GM21737 (cell line): ENCODE results near the gene KRT1.
"Not testable (repeated sequence)": the region's sequence is repeated elsewhere in the genome, so short reads cannot be mapped to it uniquely, and the experiment has no call there.

Experiments used
- ATAC-seq: cut with Tn5 transposase; IDR thresholded peaks from one replicate; pipeline ENCODE4 v1.9.1; 2021; ENCODE audit warnings: mild to moderate bottlenecking, moderate library complexity; ENCODE audit not compliant: unreplicated experiment

The KRT1 gene

DNA sequence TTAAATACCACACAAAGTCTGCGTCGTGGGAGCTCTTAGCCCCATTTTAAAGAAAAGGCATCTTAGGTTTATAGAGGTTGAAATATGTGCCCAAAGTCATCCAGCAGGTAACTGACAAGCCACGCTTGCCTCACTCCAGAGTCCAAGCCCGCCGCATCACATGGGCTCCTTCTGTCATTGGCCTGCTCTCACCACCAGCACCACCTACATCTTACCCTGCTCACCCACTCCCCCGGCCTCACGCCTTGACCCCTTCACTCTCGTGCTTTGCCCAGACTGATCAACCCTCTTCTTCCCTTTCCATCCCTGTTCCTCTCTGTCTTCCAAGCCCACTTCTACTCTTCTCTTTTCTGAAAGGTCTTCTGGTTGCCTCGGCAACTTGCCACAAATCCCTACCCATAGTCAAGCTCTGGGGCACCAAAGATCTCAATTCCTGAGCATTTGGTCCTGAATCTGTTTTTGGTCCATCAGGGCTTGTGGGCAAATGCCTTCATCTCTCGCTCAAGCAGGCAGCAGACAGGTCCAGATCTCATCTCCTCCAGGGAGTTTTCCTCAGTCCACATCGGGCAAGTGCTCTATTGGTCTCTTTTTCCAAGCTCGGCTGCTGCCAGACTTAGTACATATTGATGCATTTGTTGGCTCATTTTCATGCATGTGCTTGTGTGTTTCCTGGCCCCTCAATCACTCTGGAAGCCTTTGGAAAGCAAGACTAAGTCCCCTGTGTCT, 3.5 kb upstream of the KRT1 start:
- no peak for ATAC-seq

DNA sequence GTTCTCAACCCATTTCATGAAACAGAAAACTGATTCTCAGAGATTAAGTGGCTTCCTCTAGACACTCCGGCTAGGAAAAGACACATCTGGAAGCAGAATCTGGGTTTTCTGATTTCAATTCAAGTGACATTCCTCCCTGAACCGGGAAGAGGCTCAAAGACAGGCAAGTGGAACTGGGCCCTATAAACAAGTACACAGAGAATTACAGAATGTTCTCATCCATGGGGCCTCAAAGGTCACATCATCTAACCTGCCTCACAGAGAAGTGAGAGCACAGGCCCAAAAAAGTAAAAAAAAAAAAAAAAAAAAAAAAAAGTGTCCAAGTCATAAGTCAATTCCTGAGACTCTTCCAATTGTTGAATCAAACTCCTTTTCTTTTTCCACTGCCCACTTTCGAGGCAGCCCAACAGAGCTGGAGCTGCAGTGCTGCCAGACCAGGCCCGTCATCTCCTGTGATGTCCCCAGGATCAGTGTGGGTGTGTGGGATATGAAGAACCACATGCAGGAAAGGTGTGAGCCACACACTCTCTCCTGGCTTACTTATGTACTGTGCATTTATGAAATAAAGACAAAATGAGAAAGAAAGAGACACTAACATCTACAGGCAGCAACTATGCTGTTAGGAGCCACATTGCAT, 2.8 kb upstream of the KRT1 start:
- no peak for ATAC-seq

DNA sequence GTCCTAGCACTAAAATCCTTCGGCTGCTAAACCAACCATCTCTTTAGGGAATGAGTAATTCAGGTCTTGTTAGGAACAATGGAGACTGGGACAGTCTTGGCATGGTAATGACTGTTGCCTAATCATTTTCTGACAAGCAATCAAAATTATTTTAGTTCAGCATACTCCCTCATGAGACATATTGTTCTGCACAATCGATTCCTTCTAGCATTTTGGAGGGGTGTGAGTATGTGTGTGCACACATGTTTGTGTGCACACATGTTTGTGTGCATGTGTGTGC, 2.1 kb upstream of the KRT1 start:
- no peak for ATAC-seq

DNA sequence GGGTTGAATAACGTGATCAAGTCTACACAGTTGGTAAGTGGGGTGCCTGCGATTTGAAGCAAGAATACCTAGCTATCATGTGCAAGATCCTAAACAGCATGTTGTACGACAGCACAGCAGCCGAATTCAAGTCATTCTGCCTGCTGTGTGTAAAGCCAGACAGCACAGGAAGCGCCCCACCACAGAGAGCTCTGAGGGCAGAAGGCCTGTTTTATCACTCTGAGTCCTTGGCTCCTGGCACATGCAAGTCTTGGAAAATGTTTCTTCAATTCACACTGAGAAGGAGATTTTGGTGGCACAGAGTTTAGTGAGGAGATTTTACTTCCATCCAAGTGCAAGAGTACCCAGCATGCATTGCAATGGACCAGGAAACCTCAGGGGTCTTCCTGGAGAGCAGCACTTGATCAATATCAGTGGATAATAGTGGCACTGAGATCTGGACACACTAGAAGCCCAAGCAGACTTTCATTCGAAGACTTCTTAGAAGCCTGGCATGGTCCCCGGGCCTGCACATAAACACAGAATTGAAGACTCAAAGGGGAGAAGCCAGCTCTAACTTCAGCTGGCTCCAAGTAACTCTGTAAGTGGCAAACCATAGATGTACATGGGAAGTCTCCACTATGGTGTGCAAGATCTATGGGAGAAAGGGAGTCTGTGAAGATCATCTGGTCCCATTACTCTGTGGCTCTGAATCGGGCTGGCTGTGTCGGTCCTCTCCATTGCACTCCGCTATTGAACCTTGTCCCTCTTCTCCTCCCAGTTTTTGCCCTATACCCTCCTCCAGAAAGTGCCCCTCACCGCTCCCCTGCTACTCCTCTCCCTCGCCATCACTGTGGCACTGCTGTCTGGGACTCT, 1.5 kb upstream of the KRT1 start:
- no peak for ATAC-seq

DNA sequence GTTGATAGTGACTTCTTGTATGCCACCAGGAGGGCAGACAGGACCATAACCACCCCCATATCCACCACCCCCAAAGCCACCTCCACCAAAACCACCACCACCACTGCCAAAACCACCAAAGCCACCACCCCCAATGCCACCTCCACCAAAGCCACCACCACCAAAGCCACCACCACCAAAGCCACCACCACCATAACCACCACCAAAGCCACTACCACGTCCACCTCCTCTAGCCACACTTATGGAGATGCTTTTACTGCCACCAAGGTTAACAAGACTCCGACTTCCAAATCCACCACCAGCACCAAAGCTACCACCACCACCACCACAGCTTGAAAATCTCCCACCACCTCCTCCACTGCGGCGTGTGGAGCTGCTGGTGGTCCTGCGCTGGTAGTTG, 332 bp downstream of the KRT1 start:
- ATAC-seq: no peak

DNA sequence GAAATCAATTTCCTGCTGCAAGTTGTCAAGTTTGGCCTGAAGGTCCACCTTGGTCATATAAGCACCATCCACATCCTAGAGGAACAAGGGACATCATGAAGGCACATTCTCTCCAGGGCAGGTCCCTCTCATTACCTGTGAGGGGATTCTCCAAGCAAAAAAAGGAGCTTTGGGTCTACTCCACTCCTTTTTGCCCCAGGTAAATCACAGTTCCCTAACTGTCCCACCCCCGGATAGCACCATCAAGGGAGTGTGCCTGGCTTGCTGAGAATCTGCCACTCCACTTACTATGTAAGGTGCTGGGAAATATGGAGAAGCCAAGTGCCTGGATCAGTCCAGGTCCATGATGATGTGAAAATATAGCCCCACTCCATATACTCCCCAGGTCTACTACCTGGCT, 2.5 kb downstream of the KRT1 start:
- ATAC-seq: no peak

DNA sequence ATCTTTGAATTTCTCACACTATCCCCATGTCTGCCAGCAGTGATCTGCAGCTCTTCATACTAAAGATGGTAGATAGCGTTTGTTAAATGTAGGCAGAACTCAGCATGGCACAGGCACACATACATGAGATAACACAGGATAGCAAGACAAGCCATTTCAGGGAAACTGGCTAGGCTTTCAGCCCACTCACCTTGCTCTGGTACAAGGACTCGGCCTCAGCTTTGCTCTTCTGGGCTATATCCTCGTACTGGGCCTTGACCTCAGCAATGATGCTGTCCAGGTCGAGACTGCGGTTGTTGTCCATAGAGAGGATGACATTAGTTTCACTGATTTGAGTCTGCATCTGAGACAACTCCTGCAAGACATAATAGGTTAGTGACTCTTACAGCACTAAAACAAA, 3.1 kb downstream of the KRT1 start:
- ATAC-seq: no peak

DNA sequence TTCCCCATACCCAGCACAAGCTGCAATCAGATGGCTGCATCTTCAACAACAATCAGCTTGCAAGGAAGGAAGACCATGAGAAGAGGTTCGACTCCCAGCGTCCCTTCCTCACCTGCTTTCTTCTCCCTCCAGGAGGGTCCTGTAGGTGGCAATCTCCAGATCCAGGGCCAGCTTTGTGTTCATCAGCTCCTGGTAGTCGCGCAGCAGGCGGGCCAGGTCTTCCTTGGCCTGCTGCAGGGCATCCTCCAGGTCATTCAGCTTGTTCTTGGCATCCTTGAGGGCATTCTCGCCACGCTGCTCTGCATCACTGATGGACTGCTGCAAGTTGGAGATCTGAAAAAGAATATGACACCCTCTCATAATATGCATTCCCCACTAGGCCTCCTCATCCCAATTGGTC, 4.0 kb downstream of the KRT1 start:
- no peak for ATAC-seq

DNA sequence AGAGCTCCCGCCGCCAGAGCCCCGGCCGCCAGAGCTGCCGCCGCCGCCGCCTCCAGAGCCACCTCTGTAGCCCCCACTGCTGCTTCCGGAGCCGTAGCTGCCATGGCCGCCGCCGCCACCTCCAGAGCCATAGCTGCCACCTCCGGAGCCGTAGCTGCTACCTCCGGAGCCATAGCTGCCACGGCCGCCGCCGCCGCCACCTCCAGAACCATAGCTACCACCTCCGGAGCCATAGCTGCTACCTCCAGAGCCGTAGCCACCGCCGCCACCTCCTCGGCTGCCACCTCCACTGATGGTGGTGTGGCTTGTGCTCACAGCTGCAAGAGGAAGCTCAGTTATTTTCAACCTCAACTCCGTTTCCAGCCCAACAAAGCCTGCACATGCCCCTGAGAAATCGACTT, 4.9 kb downstream of the KRT1 start:
- no peak for ATAC-seq

DNA sequence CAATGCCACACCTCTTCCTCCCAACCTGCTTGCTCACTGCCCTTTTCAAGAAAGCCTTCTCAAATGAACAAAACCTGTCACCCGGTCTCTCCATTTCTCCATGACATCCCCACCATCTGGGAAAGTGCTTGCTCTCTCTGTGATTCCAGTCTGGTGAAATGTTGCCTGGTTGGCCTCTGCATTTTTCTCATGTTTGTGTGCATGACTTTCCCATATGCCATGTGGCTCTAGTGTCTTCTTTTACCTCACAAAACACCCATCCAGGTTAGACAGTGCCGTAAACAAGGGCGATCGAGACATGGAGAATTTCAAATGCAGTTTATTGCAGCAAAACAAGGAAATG, 5.8 kb downstream of the KRT1 start:
- ATAC-seq: no peak

DNA sequence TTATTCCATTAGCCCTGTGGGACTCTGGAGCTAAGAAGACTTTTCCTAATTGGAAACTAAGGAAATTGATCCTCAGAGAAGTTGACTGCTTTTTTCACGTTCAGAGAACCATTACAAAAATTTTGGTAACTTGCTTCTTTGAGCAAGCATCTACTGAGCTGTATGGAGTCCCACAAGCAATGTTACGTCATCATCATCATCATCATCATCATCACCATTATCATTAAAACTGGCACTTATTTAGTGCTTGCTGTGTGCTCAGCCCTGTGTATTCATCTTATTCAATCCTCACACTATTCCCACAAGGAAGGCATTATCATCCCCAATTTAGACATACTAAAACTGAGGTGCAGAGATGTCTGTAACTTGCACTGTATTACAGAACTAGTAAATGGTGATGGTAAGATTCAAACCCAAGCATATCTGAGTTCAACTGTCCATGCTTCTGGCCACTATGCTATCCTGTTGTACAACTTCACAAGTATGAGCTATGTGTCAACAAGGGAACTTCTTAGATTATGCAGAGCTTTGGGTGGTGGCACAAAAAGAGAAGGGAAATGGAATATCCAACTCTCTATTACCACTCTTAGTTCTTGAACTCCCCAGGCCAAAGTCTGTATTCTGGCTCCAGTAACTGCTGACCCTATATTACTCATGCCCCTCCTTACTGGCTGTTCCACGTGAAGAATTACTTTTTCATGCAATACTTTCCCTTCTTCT, 6.3 kb downstream of the KRT1 start:
- no peak for ATAC-seq

DNA sequence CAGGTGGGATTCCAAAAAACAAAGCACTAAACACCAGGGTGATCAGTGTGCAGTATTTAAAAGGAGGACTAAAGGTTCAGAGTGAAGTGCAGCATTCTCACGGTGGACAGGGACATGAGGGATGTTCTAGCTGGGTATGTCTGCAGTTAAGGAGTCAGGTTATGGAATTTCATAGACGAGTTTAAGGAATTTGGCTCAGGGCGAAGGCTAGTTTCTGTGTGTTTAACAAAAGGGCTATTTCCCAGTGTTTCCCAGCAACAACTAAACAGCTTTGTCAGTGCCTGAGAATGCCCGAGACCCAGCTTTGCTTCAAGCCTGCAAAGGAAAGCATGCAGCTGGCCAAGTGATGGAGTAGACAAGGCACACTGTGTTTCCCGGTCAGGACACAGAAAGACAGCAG, 7.0 kb downstream of the KRT1 start:
- ATAC-seq: no peak

DNA sequence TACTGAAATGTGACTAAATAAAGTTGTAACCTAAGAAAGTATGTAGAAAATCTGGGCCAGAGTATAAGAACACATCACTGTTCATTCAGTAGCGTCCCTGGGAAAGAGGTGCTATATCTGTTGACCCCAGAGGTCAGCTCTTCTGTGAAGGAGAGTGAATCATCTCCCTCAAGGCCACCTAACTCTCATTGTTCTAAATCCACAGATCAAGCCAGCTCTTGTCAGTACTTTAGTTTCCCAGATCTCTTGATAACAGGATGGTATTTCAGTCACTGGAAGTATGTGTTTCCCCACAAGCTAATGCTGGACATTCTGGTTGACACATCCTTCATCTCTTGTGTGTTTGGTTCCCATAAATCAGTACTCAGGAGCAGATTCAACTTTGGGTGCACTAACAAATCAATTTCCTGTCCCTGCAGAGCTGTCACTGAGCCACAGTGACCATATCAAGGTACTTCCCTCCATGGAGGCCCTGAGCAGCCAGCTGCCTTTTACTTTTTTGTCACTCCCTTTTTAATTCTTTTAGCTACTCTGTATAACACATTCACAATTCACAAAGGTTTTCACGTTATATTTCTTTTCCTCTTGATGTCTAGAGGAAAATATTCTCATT, 7.8 kb downstream of the KRT1 start:
- no peak for ATAC-seq

DNA sequence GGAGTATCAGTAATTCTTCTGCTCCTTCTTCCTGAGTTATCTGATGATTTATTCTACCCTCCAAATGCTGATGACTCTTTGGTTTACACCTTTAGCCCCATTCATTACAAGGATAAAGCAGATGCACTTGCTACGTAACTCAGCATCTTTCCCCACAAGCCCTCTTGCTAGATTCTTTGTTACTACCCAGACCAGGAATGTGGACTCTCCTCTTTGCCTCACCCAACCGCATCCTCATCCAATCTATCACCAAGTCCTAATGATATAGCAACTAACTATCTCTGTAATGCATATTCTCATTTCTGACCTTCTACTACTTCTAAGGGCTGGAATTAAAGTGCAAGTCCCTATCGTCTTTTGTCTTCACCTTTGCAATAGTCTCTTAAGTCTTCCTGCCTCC, 9.2 kb downstream of the KRT1 start:
- no peak for ATAC-seq

DNA sequence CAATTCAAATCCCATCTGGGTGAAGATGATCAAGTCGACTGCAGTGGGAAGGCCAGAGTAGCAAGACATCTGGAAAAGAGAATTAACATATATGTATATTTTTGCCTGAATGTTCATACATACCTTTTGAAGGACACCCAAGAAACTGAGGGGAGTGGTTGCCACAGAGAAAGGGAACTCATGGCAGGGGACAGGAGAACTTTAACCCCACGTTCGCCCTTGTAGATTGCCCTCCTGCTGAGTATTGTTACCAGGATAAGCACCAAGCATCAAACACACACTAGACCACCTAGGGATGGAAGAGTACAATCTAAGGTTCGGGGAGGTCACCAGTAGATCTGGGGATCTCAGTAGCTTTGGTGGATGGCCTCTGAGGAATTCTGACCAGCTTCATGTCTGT, 9.7 kb downstream of the KRT1 start:
- no peak for ATAC-seq

DNA sequence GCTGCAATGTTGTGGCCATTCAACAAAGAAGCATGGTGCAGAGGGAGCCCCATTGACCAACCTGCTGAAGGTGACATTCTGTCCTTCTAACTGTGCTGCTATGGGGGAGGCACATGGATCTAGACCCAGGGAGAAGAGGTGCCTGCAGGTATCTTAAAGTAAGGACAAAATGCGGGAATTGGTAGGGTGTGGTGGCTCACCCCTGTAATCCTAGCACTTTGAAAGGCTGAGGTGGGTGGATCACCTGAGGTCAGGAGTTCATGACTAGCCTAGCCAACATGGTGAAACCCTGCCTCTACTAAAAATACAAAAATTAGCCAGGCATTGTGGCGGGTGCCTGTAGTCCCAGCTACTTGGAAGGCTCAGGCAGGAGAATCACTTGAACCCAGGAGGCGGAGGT, 10.3 kb downstream of the KRT1 start:
- not testable (repeated sequence) for ATAC-seq

DNA sequence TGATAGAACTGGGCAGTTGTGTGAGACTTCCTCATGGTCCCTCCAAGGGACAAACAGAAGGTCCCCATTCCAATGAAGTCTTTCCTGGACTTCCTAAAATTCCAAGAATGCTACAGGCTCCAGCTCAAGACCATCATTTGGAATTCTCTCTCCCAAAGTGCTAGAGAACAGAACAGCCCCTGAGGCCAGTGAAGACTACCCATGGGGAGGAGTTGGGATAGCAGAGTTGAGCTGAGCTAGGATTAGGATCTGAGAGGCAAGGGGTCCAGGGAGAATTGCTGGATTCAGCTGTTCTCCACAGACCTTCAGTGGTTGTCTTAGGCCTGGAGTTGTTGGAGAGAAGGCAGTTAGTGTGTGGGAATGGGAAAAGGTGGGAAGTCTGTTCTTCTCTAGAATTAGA, 10.8 kb downstream of the KRT1 start:
- ATAC-seq: no peak

DNA sequence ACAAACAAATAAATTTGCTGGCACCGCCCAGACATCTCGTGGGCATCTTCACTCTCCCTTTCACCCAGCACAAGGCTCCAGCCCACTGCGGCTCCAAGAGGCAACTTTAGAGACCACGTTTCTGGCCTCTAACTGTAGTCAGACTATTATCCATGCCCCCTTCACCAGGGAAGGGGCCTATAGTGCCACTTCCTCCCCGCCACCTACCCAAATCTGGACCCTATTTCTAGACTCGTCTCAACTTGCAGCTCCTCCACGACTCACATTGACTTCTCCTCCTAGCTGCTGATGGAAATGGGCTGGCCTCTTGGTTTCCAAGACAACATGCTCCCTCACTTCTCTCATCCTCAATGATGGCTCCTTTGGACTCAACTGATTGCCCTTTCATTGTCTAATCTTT, 12.3 kb downstream of the KRT1 start:
- ATAC-seq: no peak

DNA sequence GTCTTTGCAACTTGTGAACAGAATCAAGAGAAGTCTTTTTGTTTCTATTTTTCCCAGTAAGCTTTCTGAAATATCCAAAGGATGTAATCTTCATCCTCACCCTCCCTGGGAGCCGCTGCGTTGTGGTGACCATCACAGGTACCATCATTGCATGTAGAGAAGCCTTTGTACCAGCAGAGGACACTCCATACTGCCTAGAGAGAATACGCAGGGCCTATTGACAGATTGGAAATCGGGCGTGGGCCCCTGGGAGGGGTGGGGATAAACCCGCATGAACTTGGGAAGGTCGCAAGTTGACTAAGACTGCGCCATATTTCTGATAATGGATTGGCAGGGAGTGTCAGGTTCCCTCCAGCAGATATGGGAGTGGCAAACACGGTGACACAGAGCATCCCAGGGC, 12.7 kb downstream of the KRT1 start:
- ATAC-seq: no peak

DNA sequence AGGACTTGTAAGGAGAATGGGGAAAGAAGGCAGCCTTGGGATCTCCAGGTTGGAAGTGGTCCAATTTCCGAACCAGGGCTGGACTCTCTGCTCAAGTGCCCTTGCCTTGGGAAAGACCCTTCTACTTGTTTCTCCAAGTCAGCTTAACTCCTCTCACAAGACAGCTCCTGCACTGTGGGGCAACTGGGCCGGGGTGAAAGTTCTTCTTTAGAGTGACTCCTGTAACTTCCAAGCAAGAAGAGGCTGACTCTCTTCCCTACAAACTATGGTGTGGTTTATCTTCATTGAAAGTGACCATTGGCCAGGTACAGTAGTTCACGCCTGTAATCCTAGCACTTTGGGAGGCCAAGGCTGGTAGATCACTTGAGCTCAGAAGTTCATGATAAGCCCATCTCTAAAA, 13.7 kb downstream of the KRT1 start:
- no peak for ATAC-seq

DNA sequence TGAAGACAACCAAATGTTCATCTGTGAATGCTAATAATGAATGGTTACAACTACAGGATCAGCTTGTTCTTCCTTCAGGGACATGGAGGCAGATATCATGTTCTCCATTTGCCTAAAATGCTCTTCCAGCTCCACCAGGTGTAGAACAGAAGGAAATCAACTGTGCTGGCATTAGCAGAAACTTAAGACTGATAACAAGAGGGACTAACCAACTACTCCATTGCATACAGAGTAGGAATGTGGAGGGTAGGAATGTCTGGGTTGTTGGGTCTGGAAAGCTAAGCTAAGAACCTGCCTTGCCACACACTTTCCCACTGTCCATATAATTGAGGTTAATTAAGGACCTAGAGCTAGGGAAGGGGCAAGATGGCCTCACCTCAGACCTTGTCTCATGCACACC, 16.8 kb downstream of the KRT1 start:
- no peak for ATAC-seq

DNA sequence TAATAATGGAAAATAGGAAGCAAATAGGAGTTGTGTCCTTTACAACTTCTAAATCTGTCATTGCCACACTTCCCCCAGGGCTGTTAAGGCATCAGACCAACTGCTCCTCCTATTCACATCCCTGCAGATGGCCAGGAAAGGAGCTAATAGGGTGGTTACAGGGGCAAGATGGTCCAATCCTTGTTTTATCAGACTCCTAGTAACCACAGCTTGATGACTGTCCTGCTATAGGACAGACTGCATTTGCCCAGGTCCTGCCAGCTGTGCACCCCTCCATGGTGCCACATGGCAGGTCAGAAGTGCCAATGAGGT, 17.3 kb downstream of the KRT1 start:
- ATAC-seq: no peak
